Peyer's patch (tissue), 4 donors: ENCODE data around the gene NUDT10.

ENCODE experiments used
- POLR2A ChIP-seq, 2 donors: fragments of 450-650 bp; IDR thresholded peaks; one replicate each; pipeline ENCODE4 v1.5.1; 2017; ENCODE audit warnings: antibody characterized with exemption in 2 of 2, mild to moderate bottlenecking in 2 of 2, moderate library complexity in 2 of 2
- TF ChIP-seq, protein P1 (sequence below), 6 experiments: fragments of 450-650 bp in 4 of 6; fragments of 200-600 bp in 2 of 6; sonication (generic) in 1 of 6; IDR thresholded peaks; one replicate each; pipeline ENCODE4 v1.5.1; 2017 to 2019; ENCODE audit warnings: antibody characterized with exemption in 6 of 6, mild to moderate bottlenecking in 3 of 6, moderate library complexity in 1 of 6

DNA sequence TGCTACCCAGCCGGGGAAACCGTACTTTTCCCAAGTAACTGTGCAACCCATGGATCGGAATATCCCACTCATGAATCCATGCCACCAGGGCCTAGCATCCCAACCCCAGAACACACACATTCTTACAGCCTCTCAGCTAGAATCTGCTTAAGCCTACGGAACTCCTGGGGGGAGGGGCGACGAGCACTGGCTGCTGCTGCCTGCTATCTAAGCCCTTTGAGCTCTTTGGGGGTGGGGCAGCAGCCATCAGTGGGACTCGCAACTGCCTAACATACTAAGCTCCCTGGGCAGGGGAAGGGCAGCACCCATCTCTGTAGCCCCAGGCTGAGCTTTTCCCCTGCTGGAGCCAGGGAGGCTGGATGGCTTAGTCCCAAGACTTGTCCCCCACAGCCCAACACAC, 28.6 kb downstream of the NUDT10 start:
- TF ChIP-seq, protein P1, sequence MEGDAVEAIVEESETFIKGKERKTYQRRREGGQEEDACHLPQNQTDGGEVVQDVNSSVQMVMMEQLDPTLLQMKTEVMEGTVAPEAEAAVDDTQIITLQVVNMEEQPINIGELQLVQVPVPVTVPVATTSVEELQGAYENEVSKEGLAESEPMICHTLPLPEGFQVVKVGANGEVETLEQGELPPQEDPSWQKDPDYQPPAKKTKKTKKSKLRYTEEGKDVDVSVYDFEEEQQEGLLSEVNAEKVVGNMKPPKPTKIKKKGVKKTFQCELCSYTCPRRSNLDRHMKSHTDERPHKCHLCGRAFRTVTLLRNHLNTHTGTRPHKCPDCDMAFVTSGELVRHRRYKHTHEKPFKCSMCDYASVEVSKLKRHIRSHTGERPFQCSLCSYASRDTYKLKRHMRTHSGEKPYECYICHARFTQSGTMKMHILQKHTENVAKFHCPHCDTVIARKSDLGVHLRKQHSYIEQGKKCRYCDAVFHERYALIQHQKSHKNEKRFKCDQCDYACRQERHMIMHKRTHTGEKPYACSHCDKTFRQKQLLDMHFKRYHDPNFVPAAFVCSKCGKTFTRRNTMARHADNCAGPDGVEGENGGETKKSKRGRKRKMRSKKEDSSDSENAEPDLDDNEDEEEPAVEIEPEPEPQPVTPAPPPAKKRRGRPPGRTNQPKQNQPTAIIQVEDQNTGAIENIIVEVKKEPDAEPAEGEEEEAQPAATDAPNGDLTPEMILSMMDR (IDR thresholded peaks at IDR 0.05) = no peak
- no peak for TF ChIP-seq POLR2A (IDR thresholded peaks at IDR 0.05)
